NCI-H2107 treated with DMSO at 0.1 percent for 48 hours (cell line): ENCODE data around the gene CHRM1.
"Not testable (repeated sequence)": the region's sequence is repeated elsewhere in the genome, so short reads cannot be mapped to it uniquely, and the experiment has no call there.

Experiments
- DNase-seq: peaks from one replicate; lab custom pipeline; 2025; ENCODE audit not compliant: unreplicated experiment; lab: John Stamatoyannopoulos, UW

The CHRM1 gene

GRCh38 chr11:62880231-62880802 is 40.8 kb downstream of the CHRM1 start:
- DNase-seq: no peak

- no peak for DNase-seq
These were observed 41.8 kb downstream of the CHRM1 start for GRCh38 chr11:62879235-62879978.

- DNase-seq: no peak
These were observed 44.5 kb downstream of the CHRM1 start for GRCh38 chr11:62876712-62877111.

- no peak for DNase-seq
These were observed 45.3 kb downstream of the CHRM1 start for GRCh38 chr11:62875698-62876478.

GRCh38 chr11:62874851-62875250 is 46.3 kb downstream of the CHRM1 start:
- DNase-seq: no peak

- no peak for DNase-seq
These were observed 55.5 kb downstream of the CHRM1 start for GRCh38 chr11:62865635-62866034.

GRCh38 chr11:62863687-62864335 is 57.4 kb downstream of the CHRM1 start:
- no peak for DNase-seq

GRCh38 chr11:62861564-62862192 is 59.5 kb downstream of the CHRM1 start:
- not testable (repeated sequence) for DNase-seq

- no peak for DNase-seq
These were observed 60.2 kb downstream of the CHRM1 start for GRCh38 chr11:62860835-62861563.

- not testable (repeated sequence) for DNase-seq
These were observed 61.9 kb downstream of the CHRM1 start for GRCh38 chr11:62859281-62859703.
